HG03342 (cell line): Measurements from ENCODE around the gene APBB1IP.
"Not testable (repeated sequence)": the region's sequence is repeated elsewhere in the genome, so short reads cannot be mapped to it uniquely, and the experiment has no call there.

Source experiments
- ATAC-seq: cut with Tn5 transposase; IDR thresholded peaks from one replicate; pipeline ENCODE4 v1.9.1; 2021; ENCODE audit warnings: mild to moderate bottlenecking, moderate library complexity; ENCODE audit not compliant: unreplicated experiment

The APBB1IP gene

GRCh38 chr10:26550774-26551526 lies 112.8 kb downstream of the APBB1IP start:
- ATAC-seq = peak; percentile 62

DNA sequence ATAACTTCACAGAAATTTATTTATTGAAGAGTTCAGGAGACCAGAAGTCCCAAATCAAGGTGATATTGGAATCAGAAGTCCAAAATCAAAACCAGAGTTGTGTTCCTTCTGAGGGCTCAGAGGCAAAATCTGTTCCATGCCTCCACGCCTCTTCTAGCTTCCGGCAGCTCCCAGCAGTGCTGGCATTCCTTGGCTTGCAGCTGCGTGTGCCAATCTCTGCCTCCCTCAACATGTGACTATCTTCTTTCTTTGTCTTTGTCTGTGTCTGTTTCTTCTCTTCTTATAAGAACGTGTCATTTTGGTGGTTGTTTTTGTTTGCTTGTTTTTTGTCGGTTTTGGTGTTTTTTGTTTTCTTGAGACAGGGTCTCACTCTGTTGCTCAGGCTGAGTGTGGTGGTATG lies 116.1 kb downstream of the APBB1IP start:
- ATAC-seq = no peak

DNA sequence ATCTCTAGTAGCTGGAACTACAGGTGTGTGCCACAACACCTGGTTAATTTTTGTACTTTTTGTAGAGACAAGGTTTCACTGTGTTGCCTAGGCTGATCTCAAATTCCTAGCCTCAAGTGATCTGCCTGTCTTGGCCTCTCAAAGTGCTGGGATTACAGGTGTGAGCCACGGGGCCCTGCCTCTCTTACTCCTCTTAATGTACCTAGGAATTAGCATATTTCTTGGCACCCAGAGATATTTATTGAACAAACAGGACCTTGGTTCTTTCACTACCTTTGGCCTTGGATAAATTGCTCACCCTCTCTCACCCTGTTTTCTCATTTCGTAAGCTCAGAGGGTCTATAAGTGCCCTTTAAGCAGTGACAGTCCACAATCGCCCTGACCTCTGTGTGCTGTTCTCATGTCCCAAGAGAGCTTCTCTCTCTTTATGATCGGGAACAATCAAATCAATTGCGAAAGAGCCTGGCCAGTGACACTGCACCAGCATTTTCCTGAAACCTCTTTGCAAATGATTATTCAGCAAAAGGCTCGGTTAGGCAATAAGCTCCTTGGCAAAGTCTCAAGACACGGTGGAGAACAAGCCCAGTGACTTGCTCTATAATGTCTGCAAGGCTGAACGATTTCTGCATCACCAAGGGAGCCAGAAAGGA lies 117.7 kb downstream of the APBB1IP start:
- ATAC-seq = no peak

DNA sequence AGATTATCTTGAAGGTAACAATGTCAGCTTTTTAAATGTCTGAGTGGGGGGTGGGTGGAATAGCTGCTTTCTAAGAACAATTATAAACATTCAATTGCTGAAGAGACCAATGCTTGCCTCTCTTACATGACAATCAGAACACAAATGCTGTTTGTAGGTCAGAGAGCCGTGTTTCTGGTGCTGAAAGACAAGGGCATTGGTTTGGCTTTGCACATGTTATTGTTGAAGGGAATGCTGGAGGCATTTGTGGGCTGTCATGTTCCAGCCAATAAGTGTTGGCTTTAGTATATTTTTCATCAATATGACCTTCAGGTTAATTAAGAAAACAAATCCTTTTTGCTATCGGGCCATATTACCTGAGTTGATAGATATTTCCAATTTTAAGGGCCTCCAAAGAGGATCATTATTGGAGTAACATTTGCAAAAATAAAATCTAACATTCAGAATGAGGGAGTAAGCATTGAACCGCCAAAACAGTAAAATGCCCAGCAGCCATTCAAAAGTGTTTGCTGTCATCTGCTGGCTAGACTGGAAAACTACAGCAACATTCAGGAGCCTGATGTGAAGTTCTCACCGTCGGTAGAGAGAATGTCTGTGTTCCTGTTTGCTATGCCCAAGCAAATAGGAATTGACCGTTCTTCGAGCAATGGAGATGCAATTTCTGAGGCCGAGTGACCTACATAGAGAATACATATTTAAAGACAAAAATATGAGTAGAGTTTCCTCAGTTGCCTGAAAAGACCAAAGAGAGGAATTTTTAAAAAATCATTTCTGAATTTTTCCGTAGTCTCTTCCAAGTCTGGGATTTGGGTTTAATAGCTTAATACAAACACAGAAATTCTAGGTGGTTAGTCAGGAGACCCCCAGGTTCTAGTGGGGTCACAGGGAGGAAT lies 118.9 kb downstream of the APBB1IP start:
- no peak for ATAC-seq

GRCh38 chr10:26557641-26558014 lies 119.5 kb downstream of the APBB1IP start:
- ATAC-seq = no peak

DNA sequence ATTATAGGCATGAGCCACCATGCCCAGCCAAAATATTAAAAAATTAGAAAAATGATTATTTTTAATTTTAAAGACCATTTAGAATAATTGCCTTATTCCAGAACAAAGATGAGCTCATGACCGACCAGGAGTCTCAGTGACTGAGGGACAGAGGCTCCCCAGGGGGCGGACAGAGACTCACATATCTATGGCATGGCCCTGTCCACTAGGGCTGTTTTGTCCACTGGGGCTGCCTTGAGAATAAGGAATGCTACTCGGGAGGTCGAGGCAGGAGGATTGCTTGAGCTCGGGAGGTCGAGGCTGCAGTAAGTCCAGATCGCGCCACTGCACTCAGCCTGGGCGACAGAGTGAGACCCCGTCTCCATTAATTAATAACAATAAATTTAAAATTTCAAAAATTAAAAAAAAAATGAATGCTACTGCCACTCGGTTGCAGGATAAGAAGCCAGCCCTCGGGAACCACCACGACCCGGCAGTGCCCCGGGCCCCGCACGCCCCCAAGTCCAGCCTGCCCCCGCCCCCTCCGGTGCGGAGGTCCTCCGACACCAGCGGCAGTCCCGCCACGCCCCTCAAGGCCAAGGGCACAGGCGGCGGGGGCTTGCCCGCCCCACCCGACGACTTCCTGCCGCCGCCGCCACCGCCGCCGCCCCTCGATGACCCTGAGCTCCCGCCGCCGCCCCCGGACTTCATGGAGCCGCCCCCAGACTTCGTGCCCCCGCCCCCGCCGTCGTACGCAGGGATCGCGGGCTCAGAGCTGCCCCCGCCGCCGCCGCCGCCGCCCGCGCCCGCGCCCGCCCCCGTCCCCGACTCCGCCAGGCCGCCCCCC lies 128.6 kb downstream of the APBB1IP start:
- ATAC-seq = no peak

DNA sequence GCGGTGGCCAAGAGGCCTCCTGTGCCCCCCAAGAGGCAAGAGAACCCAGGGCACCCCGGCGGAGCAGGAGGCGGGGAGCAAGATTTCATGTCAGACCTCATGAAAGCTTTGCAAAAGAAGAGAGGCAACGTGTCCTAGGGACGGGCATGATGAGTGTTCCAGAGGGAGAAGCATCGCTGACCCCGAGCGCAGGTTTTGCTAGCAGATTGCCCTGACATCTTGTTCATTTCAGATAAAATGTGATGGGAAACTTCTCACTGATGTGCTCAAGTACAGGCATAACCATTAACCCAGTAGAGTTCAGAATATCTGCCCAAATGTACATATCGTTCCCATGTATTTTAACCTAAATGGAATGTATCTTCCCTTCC lies 129.2 kb downstream of the APBB1IP start:
- no peak for ATAC-seq

- no peak for ATAC-seq
Measured at GRCh38 chr10:26571655-26572054, 133.5 kb downstream of the APBB1IP start.

- ATAC-seq = no peak
Measured at GRCh38 chr10:26573674-26574073, 135.5 kb downstream of the APBB1IP start.

- ATAC-seq = peak; percentile 84
Measured at GRCh38 chr10:26574783-26575182, 136.6 kb downstream of the APBB1IP start.

DNA sequence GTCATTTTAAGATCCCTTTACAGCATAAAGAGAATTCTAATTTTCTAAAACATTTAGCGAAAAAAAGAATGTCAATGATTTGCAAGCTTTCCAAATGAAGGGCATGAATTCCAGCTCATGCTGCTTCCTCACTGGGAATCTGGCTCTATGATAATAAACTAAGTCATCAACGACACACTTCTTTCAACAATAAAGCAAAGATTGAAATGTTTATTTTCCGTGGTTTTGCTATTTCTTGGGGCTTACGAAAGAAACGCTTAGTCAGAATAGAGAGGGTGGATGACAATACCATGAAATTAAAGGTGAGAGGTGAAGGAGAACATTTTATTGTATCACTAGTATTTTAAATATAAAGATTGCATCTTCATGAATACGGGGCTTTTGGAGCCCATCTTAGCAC lies 140.2 kb downstream of the APBB1IP start:
- not testable (repeated sequence) for ATAC-seq

DNA sequence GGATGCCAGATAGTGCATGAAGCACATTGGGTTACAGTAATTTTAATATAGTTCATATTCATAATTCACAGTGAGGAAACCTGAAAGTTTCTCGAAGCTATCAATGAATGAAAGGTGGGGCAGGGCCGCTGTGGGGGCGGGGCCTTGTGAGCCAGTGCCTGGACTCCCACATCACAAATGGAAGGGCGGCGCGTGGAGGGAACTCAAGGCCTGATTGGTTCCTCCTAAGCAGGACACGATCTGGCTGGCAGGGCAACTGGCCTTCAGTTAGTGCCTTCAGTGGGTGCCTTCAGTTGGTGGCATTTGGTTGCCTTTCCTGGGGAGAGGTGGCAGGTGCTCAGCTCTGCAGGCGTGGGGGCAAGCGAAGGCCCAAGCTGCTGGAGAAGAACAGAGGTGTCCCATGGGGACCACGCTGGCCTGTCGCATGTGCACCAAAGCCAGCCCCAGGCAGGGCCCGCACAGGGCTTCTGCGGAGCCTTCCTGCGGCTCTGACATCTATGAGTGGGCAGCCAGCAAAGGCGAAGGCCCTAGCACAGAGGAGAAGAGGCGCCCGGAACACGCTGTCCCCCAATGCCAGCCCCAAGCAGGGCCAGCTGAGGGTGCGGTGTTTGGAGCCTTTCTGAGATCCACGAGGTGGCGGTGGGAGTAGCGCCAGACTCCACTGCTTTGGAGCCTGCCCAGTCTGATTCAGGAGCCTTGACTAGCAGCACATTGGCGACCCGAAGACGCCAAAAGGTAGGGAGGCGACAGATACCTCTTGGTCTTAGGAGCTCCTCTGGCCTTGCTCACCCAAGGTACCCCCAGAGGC lies 141.3 kb downstream of the APBB1IP start:
- no peak for ATAC-seq

GRCh38 chr10:26586211-26586610 lies 148.1 kb downstream of the APBB1IP start:
- no peak for ATAC-seq

GRCh38 chr10:26588611-26589010 lies 150.5 kb downstream of the APBB1IP start:
- ATAC-seq = no peak

DNA sequence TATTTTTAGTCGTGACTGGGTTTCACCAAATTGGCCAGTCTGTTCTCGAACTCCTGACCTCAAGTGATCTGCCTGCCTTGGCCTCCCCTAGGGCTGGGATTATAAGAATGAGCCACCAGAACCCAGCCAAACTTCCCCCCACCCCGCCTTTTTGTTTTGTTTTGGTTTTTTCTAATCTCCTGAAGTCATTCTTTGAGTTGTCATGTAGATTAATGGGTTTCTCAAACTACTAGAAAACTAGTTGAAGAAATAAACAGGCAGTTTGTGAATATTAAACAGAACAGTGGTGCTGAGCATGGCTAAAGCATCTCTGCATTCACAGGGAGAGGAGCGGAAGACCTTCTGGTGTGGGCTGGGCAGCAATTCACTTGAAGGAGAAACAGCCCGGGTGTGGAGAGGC lies 151.7 kb downstream of the APBB1IP start:
- ATAC-seq = not testable (repeated sequence)

GRCh38 chr10:26593896-26594295 lies 155.8 kb downstream of the APBB1IP start:
- no peak for ATAC-seq

- not testable (repeated sequence) for ATAC-seq
Measured at GRCh38 chr10:26603283-26603682, 165.1 kb downstream of the APBB1IP start.

GRCh38 chr10:26604320-26605093 lies 166.4 kb downstream of the APBB1IP start:
- ATAC-seq = not testable (repeated sequence)

DNA sequence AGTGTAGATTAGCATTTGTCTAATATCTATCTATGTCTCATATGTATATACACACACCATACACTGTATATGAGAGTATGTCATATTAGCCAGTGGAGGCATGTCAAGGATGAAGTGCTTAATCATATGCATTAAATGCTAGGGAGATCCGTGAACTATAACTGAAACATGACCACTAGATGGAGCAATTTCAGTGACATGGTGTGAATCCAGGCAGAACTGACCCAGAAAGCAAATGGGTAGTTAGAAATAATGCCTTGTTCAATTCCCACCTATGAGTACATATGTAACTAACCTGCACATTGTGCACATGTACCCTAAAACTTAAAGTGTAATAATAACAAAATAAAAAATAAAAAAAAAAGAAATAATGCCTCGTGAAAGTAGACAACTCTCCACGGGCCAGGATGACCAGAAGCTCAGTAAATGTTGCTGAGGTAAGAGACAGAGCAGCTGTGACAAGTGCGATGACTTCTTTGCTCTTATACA lies 168.3 kb downstream of the APBB1IP start:
- peak; percentile 72 for ATAC-seq
